ENCODE results near the gene GLTPD2. TPM values are rescaled to one million over a fixed set of nuclear protein-coding genes. Genes with fewer than 3 reads are reported as not detected.

Gene GLTPD2
- total and polyA plus RNA-seq, 2 donors (not counting 3 experiments of a cell fraction or from before 2014, with no cell fraction given) = not detected

DNA sequence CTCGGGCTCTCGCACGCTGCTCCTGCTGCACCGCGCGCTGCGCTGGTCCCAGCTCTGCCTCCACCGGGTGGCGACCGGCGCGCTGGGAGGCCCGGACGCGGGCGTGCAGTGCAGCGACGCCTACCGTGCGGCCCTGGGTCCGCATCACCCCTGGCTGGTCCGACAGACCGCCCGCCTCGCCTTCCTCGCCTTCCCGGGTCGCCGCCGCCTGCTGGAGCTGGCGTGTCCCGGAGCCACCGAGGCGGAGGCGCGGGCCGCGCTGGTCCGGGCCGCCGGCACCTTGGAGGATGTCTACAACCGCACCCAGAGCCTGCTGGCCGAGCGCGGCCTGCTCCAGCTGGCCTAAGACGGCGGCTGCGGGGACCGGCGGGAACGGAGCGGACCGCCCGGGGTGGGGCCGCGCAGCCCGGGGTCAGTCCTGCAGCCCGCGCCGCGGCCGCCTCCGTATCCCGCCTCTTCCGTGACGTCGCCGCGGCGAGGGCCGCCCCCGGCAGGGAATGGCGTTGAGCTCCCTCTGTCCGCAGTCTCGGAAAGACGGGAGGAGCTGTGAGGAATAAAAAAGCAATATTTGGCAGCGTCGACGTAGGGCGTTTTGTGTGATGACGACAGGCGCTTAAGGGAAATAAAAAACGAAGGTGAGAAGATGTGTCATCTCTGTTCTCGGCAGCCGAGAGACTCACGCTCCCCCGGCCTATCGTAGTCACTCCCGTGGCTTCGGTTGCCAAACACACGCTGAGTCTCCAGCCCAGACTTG is 1.4 kb downstream of the GLTPD2 start:
- BruUV-seq (replicated peaks) = no TSS peak
- FAIRE-seq (peak; percentile 90), DNase-seq (ENCODE audit: low read depth, low spot score) (peak; percentile 88)
- dilution Hi-C loops (cut with MboI; ENCODE audit: extremely low pct_ligation_motif_present, low sequenced_read_pairs) (no loop called here), intact Hi-C loops (cut with micrococcal nuclease) (loop anchor here (1.0 to 5.0 kb wide), 3 partner anchors 45 to 112 kb away; partner anchors contain the start of genes CHRNE and MED11)
- H4K20me1 ChIP-seq (replicated peaks; ENCODE audit: control insufficient read depth, extremely low read depth, insufficient read depth, low read length) = no peaks in the 10 kb centered on the region
- peak overlapping the region; percentile 10 to 65 (median 25) for H3K4me3 ChIP-seq (replicated peaks in 1 of 3; ENCODE audit: insufficient read depth in 1 of 3, low read depth in 1 of 3, low read length in 3 of 3)
- H3K9me1 ChIP-seq (replicated peaks; ENCODE audit: control insufficient read depth, extremely low read depth, insufficient read depth, low read length) = no peaks in the 10 kb centered on the region
- H3K79me2 ChIP-seq (ENCODE audit: control insufficient read depth, insufficient read depth, low read length) = no peaks in the 10 kb centered on the region
- peaks cover 2 to 6% of the 10 kb centered on the region in 2 experiments for H3K27me3 ChIP-seq (ENCODE audit: control insufficient read depth in 2 of 2, insufficient read depth in 2 of 2, low read length in 2 of 2)
- H3K36me3 ChIP-seq (ENCODE audit: control insufficient read depth in 2 of 2, extremely low read depth in 1 of 2, insufficient read depth in 2 of 2, low read length in 2 of 2) = no peaks in the 10 kb centered on the region
- peaks cover 24% of the 10 kb centered on the region for H3K4me1 ChIP-seq (ENCODE audit: control insufficient read depth, extremely low read depth, insufficient read depth, low read length)
- peak overlapping the region; percentile 14 for H3K27ac ChIP-seq (ENCODE audit: insufficient read depth, low read depth, low read length)
- peak overlapping the region; percentile 46 for H3K9ac ChIP-seq (replicated peaks; ENCODE audit: extremely low read depth, insufficient read depth, low read length)
- H2AFZ ChIP-seq (ENCODE audit: low read depth, low read length) = peak overlapping the region; percentile 35
- ChIA-PET POLR2A (interaction anchor here (0.6 to 0.7 kb wide), 3 partner anchors 11 to 80 kb away, joined by 3 to 5 read pairs (median 3); partner anchors contain the start of gene ARRB2), CTCF (interaction anchor here (0.5 to 5.9 kb wide), 37 partner anchors 10 to 226 kb away, joined by 3 to 65 read pairs (median 6); partner anchors contain the start of genes ARRB2, C17orf107, CHRNE and MED11)
- TF ChIP-seq POLR2A (IDR thresholded peaks at IDR 0.05; ENCODE audit: low read depth, low read length) (peak; percentile 88), EZH2 (IDR thresholded peaks at IDR 0.05; ENCODE audit: borderline replicate concordance, low read depth, low read length, severe bottlenecking) (no peak), POLR2AphosphoS5 (IDR thresholded peaks at IDR 0.05; ENCODE audit: insufficient read depth, low read depth, low read length) (peak; percentile 81), MYC (IDR thresholded peaks at IDR 0.05; ENCODE audit: low read depth, low read length) (peak; percentile 49)
- TF ChIP-seq, protein P1, sequence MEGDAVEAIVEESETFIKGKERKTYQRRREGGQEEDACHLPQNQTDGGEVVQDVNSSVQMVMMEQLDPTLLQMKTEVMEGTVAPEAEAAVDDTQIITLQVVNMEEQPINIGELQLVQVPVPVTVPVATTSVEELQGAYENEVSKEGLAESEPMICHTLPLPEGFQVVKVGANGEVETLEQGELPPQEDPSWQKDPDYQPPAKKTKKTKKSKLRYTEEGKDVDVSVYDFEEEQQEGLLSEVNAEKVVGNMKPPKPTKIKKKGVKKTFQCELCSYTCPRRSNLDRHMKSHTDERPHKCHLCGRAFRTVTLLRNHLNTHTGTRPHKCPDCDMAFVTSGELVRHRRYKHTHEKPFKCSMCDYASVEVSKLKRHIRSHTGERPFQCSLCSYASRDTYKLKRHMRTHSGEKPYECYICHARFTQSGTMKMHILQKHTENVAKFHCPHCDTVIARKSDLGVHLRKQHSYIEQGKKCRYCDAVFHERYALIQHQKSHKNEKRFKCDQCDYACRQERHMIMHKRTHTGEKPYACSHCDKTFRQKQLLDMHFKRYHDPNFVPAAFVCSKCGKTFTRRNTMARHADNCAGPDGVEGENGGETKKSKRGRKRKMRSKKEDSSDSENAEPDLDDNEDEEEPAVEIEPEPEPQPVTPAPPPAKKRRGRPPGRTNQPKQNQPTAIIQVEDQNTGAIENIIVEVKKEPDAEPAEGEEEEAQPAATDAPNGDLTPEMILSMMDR (IDR thresholded peaks at IDR 0.05; ENCODE audit: extremely low read depth in 1 of 2, insufficient read depth in 1 of 2, low read depth in 1 of 2, low read length in 2 of 2) = peak; percentile 77 to 82
- peak overlapping the region; percentile 6 for H3K4me2 ChIP-seq (ENCODE audit: insufficient read depth, low read length)
- no peaks in the 10 kb centered on the region for H3K9me3 ChIP-seq (replicated peaks; ENCODE audit: control insufficient read depth, insufficient read depth, low read length)

Data from endothelial cell of umbilical vein (primary cell).